ENCODE data around the gene ABR.
"Not testable (repeated sequence)": the region's sequence is repeated elsewhere in the genome, so short reads cannot be mapped to it uniquely, and the experiment has no call there.

DNA sequence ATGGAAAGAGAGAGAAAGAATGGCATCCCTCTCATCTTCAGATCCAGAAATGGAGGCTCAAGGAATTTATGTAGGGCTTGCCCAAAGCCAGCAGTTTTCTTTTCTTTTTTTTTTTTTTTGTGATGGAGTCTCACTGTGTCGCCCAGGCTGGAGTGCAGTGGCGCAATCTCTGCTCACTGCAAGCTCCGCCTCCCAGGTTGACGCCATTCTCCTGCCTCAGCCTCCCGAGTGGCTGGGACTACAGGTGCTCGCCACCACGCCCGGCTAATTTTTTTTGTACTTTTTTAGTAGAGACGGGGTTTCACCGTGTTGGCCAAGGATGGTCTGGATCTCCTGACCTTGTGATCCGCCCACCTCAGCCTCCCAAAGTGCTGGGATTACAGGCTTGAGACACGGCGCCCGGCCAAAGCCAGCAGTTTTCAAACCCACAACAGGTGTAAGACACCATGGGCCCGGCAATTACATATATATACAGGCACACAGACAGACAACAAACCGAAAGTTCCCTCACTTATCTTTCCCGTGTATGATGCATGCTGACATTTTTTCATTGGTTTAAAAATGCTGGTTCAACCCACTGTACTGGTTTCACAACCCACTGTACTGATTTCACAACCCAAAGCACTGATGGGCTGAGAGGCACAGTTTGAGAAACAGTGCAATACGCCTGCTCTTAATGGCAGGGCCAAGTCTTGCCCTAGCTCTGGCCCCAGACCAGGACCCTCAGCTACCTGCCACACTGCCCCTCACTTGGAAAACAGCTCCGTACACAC, 81.6 kb downstream of the ABR start:
- TF ChIP-seq, protein P1, sequence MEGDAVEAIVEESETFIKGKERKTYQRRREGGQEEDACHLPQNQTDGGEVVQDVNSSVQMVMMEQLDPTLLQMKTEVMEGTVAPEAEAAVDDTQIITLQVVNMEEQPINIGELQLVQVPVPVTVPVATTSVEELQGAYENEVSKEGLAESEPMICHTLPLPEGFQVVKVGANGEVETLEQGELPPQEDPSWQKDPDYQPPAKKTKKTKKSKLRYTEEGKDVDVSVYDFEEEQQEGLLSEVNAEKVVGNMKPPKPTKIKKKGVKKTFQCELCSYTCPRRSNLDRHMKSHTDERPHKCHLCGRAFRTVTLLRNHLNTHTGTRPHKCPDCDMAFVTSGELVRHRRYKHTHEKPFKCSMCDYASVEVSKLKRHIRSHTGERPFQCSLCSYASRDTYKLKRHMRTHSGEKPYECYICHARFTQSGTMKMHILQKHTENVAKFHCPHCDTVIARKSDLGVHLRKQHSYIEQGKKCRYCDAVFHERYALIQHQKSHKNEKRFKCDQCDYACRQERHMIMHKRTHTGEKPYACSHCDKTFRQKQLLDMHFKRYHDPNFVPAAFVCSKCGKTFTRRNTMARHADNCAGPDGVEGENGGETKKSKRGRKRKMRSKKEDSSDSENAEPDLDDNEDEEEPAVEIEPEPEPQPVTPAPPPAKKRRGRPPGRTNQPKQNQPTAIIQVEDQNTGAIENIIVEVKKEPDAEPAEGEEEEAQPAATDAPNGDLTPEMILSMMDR (IDR thresholded peaks at IDR 0.05), result not testable (repeated sequence)
- TF ChIP-seq POLR2A (IDR thresholded peaks at IDR 0.05), result not testable (repeated sequence)
